NCI-H2171 (cell line): ENCODE results near the gene PDRG1.
"Not testable (repeated sequence)": the region's sequence is repeated elsewhere in the genome, so short reads cannot be mapped to it uniquely, and the experiment has no call there.

ENCODE experiments used
- DNase-seq: peaks from one replicate; lab custom pipeline; 2025; lab: John Stamatoyannopoulos, UW

The PDRG1 gene

GRCh38 chr20:31966991-31967655 lies 15.3 kb upstream of the PDRG1 start:
- no peak for DNase-seq

DNA sequence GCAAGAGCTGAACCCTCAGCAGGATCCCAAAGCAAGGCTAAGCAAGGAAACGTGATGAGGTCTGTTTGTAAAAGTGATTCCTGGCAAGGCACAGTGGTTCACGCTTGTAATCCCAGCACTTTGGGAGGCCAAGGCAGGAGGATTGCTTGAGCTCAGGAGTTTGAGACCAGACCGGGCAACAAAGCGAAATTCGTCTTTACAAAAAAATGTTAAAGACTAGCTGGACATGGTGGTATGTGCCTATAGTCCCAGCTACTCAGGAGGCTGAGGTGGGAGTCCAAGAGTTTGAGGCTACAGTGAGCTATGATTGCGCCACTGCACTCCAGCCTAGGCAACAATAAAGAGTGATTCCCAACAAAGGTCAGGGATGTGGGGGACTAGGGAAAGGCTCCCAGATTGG lies 12.0 kb upstream of the PDRG1 start:
- DNase-seq: no peak

GRCh38 chr20:31962761-31963160 lies 10.9 kb upstream of the PDRG1 start:
- peak; percentile 90 for DNase-seq

DNA sequence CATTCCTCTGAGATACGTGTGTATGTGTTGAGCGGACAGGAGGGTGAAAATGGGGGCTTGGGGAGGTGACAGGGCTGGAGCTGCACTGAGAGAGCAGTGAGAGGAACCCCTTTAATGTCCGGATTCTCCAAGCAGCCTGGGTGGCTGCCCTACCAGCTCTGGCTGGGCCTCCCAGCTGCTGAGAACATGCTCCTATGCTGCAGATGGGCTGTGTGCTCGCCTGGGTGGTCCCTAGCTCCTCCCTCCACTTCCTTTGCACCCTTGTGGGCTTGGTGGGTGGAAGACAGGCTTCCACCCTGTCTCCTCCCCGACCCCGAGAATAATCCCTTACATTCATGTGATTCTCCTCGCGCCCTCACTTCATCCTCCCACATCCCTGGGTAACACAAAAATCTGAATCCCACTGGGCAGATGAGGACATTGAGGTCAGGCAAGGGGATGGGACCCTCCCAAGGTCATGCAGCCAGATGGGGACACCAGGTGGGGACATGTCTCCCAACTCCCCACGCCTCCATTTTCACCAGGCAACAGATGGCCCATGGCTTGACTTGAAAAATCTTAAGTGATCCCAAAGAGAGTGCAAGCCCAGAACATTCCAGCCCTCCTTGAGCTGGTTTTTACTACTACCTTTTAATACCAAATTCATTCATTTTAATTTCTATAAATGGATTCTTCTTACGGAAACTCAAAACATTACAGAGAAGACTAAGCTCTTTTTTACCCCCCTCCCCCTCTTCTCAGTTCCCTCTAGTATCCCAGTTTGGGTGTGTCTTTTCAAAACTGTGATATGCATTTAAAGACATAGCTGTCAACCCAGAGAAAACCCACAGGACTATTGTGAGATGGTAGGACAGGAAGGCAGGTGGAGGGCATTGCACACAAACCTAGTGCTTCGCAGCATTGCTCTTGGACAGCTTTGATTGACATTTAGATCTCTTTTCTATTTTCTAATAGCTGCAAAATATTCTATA lies 5.0 kb upstream of the PDRG1 start:
- DNase-seq: peak; percentile 82

DNA sequence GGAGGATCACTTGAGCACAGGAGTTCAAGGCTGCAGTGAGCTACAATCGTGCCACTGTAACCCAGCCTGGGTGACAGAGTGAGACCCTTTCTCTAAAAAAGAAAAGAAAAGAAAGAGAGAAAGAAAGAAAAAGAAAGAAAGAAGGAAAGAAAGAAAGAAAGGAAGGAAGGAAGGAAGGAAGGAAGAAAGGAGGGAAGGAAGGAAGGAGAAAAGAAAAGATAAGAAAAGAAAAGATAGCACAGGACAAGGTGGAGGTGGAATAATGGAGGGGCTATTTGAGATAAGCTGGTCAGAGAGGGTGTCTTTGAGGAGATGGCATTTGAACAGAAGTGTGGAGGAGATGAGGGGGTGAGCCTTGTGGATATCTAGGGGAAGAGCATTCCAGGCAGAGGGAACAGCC lies 2.7 kb upstream of the PDRG1 start:
- no peak for DNase-seq

DNA sequence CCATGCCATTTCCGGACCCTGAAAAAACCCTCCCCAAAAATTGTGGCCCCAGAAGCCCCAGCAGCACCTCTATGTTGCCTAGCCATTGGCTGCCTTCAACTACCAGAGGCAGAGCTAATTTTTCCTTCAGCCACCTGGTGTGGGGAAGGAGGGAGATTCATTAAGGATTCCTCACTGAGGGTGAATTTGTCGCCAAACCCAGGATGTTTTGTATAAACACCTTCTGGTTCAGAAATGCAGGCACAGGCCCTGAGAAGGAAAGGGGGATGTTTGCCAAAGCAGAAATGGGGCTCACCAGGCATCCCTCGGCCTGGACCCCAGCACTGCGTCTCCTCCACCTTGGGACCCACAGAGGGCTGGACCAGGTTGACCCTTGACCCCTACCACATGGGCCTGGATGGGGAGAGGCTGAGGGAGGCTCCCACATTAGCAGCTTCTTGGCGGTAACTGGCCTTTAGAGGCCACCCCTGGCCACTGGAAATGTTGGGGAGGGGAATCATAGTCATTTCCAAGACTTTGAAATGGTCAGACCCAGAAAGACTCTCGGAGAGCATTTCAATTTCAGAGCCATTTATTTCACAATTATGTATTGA lies 1.8 kb upstream of the PDRG1 start:
- no peak for DNase-seq

- DNase-seq: no peak
Measured at GRCh38 chr20:31951203-31951529, 680 bp downstream of the PDRG1 start.

- DNase-seq: no peak
Measured at GRCh38 chr20:31949877-31950646, 1.8 kb downstream of the PDRG1 start.

DNA sequence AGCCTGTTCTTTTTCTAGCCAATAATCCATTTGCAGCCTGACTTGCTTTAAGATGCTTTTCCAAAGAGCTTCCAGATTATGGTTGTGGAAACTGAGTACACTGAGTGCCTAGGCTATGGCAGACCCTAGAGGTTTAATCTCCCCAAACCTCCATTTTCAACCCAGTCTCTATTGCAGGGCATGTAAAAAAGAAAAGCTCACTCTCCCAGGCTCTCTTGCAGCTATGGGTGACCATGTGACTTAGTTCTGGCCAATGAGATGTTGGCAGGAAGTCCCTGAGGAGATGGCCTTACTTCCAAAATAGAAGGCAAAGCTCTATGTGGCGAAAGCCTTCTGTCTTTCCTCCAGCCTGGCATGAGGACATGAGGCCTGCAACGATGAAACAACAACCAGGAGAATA lies 3.8 kb downstream of the PDRG1 start:
- DNase-seq: no peak

DNA sequence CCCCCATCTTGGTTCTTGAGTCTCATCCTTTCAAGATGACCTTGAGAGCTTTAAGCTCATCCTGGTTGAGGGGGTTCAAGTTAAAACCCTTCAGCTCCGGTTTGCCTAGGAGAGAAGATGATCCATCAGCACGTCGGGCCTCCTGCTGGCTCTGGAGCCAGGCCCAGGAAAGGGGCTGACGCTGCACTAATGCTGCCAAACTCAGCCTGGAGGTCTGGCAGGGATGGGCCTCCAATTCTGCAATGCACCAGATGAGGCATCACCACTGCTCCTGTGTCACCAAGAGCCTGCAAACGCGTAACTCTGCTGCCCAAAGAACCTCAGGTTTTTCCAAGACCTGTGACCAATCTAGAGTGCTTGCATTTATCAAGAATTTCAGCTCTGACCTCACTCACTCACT lies 6.1 kb downstream of the PDRG1 start:
- no peak for DNase-seq

- no peak for DNase-seq
Measured at GRCh38 chr20:31945319-31945718, 6.5 kb downstream of the PDRG1 start.

DNA sequence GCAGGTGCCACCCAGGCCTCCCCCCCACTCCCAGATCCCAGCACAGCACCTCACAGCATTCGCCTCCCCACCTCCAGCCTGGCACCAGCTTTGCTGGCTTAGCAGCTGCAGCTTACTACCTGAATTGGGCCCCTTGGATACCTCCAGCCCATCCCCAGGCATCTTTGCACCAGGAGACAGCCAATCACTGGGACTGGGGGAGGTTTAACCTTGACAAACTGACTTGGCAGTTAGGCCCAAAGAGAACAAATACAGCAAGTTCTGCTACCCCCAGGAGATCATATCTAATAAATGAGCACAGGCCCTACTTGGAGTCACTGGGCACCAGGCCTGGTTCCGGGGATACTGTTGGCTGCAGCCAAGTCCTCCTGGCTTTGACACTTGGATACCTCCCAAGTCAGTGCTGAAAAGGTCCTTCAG lies 8.8 kb downstream of the PDRG1 start:
- no peak for DNase-seq

- DNase-seq: no peak
Measured at GRCh38 chr20:31939661-31940060, 12.2 kb downstream of the PDRG1 start.

- DNase-seq: no peak
Measured at GRCh38 chr20:31937820-31938219, 14.0 kb downstream of the PDRG1 start.

DNA sequence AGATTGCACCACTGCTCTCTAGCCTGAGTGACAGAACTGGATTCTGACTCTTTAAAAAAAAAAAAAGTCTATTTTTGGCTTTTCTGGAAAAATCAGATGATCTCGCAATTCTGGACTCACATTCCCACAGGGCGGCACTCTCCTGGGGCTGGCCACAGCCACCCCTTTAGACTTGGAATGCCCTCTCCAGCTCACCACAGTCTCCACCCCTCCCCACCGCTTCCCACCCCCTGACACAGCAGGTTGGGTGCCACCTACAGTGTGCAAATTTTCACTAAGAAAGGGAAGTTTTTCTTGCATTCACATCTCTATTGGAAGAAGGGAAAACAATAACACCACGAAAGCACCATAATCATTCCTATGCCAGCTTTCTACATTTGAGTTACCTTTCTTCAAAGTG lies 15.4 kb downstream of the PDRG1 start:
- no peak for DNase-seq

- DNase-seq: no peak
Measured at GRCh38 chr20:31934968-31935764, 16.7 kb downstream of the PDRG1 start.

GRCh38 chr20:31934491-31934890 lies 17.4 kb downstream of the PDRG1 start:
- DNase-seq: no peak

DNA sequence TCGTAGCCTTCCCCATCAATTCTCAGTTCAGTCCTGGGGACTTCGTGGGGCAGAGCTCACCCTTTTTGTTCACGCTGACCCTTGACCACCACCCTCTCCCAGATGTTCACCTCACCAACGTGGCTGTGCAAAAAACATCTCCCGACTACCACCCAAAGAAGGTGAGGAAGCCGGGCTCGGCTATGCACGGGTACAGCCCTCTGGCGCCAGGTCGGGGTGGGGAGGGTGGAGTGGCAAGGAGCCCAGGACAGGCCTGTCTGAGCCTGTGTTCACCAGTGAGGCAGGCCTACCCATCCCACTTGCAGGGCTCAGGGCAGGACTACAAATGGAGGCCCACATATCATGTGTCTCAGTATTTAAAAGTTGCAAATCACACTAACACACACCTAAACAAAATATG lies 18.1 kb downstream of the PDRG1 start:
- DNase-seq: no peak

DNA sequence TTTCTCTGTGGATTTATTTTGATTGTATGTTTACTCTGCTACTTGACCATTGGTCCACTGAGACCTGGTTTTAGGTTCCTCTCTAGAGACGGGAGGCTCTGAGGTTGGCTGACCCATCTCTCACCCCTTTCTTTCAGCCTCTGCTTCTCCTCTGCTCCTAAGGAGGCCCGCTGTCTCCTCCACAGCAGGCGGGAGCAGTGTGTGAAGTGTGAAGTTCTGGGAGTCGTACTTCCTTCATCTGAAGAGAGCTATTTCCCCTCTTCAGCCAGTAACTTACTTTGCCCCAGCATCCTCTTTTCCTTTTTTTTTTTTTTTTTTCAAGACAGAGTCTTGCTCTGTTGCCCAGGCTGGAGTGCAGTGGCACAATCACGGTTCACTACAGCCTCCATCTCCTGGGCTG lies 21.1 kb downstream of the PDRG1 start:
- no peak for DNase-seq

GRCh38 chr20:31929631-31930030 lies 22.2 kb downstream of the PDRG1 start:
- DNase-seq: not testable (repeated sequence)

DNA sequence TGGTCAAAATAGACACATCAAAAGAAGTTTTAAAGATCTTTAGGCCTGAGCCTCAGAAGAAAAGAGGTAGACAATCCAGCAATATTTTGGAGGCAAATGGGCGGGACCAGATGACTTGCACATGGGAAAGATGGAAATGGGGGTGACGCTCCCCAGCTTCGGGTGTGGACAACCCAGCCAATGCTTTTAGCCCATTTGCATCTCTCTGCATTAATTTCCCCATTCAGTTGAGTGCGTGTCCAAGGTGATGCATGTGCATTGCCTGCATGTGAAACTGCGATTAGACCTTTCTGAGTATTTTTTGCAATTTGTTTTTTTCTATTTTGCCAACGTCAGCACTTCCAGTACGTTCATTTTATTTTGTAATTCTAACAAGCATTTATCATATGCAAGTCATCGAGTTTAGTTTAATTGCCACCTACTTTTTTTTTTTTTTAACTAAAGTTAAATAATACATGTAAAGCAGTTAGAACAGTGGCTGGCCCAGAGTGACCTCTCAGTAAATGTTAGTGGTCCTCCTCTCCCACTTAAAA lies 24.2 kb downstream of the PDRG1 start:
- DNase-seq: no peak
